ENCODE data around the gene DFFB. TPM values are rescaled to one million over a fixed set of nuclear protein-coding genes. Genes with fewer than 3 reads are reported as not detected.

Gene DFFB
- total and polyA plus RNA-seq, 2 of the 4 experiments (the other 2 are of a cell fraction) = 6.5 to 7.3 TPM

DNA sequence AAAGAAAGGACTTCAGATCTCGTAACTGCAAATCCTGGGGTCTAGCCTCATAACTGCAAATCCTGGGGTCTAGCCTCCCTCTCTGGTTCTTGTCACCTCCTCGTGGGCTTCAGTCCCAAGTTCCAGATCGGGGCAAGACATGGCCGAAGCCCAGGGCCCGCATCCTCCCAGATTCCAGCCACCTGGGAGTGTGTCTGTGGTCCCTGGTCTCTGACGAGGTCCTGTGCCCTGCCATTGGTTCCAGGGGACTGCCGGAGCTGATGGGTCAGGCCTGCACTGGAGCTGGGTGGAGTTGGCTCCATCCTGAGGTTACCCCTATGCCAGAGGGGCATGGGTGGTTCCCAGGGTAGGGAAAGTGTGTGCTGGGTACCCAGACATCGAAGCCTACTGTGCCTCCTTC, 60.5 kb downstream of the DFFB start:
- H2BK20ac ChIP-seq (ENCODE audit: low read depth, low read length) = no peak overlapping the region
- H3K14ac ChIP-seq (replicated peaks; ENCODE audit: low read depth, low read length) = no peak overlapping the region
- no peak for DNase-seq
- ChIA-PET POLR2A (ENCODE audit: unreplicated experiment) (no interaction called here), CTCF (no interaction called here)
- BruUV-seq (replicated peaks) = no TSS peak
- no peak overlapping the region for H2AK5ac ChIP-seq (ENCODE audit: low read depth, low read length)
- H3K18ac ChIP-seq (ENCODE audit: low read depth, low read length) = no peak overlapping the region
- ATAC-seq (ENCODE audit: low read depth) = no peak
- no peaks in the 10 kb centered on the region for H3K9me1 ChIP-seq (ENCODE audit: insufficient read depth, low read length)
- H3K27me3 ChIP-seq (ENCODE audit: control insufficient read depth, insufficient read depth, low read length) = no peaks in the 10 kb centered on the region; the same call in 1 of the 2 replicates
- no peak overlapping the region for H3K56ac ChIP-seq (ENCODE audit: extremely low read depth, insufficient read depth, low read length)
- intact Hi-C loops (cut with micrococcal nuclease) (no loop called here), in situ Hi-C loops (cut with MboI; ENCODE audit: low sequenced_read_pairs) (loop anchor here (25.0 kb wide), 1 partner anchor 1995 kb away; no protein-coding TSS in a partner anchor), dilution Hi-C loops (cut with HindIII; ENCODE audit: low sequenced_read_pairs, unreplicated experiment) (no loop called here)
- no peaks in the 10 kb centered on the region for H3K36me3 ChIP-seq (ENCODE audit: control insufficient read depth, insufficient read depth, low read length)
- H2BK5ac ChIP-seq (ENCODE audit: low read depth, low read length, poor library complexity, severe bottlenecking) = no peak overlapping the region
- TF ChIP-seq RFX5 (IDR thresholded peaks at IDR 0.05; ENCODE audit: low read depth, low read length) (no peak), RCOR1 (IDR thresholded peaks at IDR 0.05; ENCODE audit: insufficient replicate concordance, low read length) (no peak), BHLHE40 (IDR thresholded peaks at IDR 0.05; ENCODE audit: low read depth, low read length) (no peak), MAFK (IDR thresholded peaks at IDR 0.05; ENCODE audit: low read depth, low read length) (no peak), MXI1 (IDR thresholded peaks at IDR 0.05; ENCODE audit: borderline replicate concordance, low read depth, low read length) (no peak), POLR2A (IDR thresholded peaks at IDR 0.05; ENCODE audit: low read depth, low read length) (no peak), NFE2L2 (IDR thresholded peaks at IDR 0.05; ENCODE audit: low read depth, low read length) (no peak), SMC3 (IDR thresholded peaks at IDR 0.05; ENCODE audit: low read depth, low read length) (no peak)
- TF ChIP-seq, protein P1, sequence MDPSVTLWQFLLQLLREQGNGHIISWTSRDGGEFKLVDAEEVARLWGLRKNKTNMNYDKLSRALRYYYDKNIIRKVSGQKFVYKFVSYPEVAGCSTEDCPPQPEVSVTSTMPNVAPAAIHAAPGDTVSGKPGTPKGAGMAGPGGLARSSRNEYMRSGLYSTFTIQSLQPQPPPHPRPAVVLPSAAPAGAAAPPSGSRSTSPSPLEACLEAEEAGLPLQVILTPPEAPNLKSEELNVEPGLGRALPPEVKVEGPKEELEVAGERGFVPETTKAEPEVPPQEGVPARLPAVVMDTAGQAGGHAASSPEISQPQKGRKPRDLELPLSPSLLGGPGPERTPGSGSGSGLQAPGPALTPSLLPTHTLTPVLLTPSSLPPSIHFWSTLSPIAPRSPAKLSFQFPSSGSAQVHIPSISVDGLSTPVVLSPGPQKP (IDR thresholded peaks at IDR 0.05; ENCODE audit: borderline replicate concordance, low read depth, low read length) = no peak
- TF ChIP-seq, protein P2, sequence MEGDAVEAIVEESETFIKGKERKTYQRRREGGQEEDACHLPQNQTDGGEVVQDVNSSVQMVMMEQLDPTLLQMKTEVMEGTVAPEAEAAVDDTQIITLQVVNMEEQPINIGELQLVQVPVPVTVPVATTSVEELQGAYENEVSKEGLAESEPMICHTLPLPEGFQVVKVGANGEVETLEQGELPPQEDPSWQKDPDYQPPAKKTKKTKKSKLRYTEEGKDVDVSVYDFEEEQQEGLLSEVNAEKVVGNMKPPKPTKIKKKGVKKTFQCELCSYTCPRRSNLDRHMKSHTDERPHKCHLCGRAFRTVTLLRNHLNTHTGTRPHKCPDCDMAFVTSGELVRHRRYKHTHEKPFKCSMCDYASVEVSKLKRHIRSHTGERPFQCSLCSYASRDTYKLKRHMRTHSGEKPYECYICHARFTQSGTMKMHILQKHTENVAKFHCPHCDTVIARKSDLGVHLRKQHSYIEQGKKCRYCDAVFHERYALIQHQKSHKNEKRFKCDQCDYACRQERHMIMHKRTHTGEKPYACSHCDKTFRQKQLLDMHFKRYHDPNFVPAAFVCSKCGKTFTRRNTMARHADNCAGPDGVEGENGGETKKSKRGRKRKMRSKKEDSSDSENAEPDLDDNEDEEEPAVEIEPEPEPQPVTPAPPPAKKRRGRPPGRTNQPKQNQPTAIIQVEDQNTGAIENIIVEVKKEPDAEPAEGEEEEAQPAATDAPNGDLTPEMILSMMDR (conservative IDR thresholded peaks at IDR 0.05; ENCODE audit: low read depth, low read length) = no peak
- TF ChIP-seq, protein P3, sequence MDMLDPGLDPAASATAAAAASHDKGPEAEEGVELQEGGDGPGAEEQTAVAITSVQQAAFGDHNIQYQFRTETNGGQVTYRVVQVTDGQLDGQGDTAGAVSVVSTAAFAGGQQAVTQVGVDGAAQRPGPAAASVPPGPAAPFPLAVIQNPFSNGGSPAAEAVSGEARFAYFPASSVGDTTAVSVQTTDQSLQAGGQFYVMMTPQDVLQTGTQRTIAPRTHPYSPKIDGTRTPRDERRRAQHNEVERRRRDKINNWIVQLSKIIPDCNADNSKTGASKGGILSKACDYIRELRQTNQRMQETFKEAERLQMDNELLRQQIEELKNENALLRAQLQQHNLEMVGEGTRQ (IDR thresholded peaks at IDR 0.05; ENCODE audit: low read depth, low read length) = no peak
- no peak overlapping the region for H3K4me2 ChIP-seq (ENCODE audit: low read depth, low read length)
- H3K27ac ChIP-seq (ENCODE audit: insufficient read depth, low read length) = no peak overlapping the region
- H3K9me3 ChIP-seq (ENCODE audit: control insufficient read depth, insufficient read depth, low read length) = no peaks in the 10 kb centered on the region
- H3K4ac ChIP-seq (ENCODE audit: low read depth, low read length) = no peak overlapping the region
- no peaks in the 10 kb centered on the region for H3K79me1 ChIP-seq (ENCODE audit: low read depth in 1 of 2, low read length in 2 of 2)
- no peak overlapping the region for H2BK120ac ChIP-seq (ENCODE audit: low read depth, low read length)
- H4K91ac ChIP-seq (ENCODE audit: insufficient read depth, low read depth, low read length) = no peak overlapping the region
- no peak overlapping the region for H3K23ac ChIP-seq (ENCODE audit: low read depth, low read length)
- H3K4me1 ChIP-seq (ENCODE audit: control insufficient read depth, insufficient read depth, low read length) = no peaks in the 10 kb centered on the region
- H4K5ac ChIP-seq (ENCODE audit: low read depth, low read length) = no peak overlapping the region
- no peak overlapping the region for H3K9ac ChIP-seq (ENCODE audit: low read depth, low read length)
- H4K20me1 ChIP-seq (ENCODE audit: insufficient read depth, low read length) = no peaks in the 10 kb centered on the region
- 44% methylated on average over 4 of the region's 8 CpGs; no CpG with 5 or more reads in 1 of the 2 experiments for WGBS, 2 experiments (ENCODE audit: extremely low coverage in 2 of 2, insufficient read length in 1 of 2)
- H2AK9ac ChIP-seq (replicated peaks; ENCODE audit: low read depth, low read length, poor library complexity) = no peak overlapping the region
- H3K4me3 ChIP-seq (ENCODE audit: insufficient read depth, low read depth, low read length) = no peak overlapping the region
- H4K8ac ChIP-seq (ENCODE audit: low read depth in 2 of 2, low read length in 2 of 2) = no peak overlapping the region
- H2AFZ ChIP-seq (replicated peaks; ENCODE audit: low read length, poor library complexity) = no peak overlapping the region
- H2BK15ac ChIP-seq (ENCODE audit: low read depth, low read length) = no peak overlapping the region
